ENCODE measurements around the gene PCDH9. TPM values are rescaled to one million over a fixed set of nuclear protein-coding genes. Genes with fewer than 3 reads are reported as not detected.
A peak's percentile ranks its signal among the peaks of the same experiment; 100 is the strongest.
"Not testable (repeated sequence)": the region's sequence is repeated elsewhere in the genome, so short reads cannot be mapped to it uniquely, and the experiment has no call there.

Gene PCDH9
- total RNA-seq, 1 experiment from 2014 or later, result 0.03 TPM

DNA sequence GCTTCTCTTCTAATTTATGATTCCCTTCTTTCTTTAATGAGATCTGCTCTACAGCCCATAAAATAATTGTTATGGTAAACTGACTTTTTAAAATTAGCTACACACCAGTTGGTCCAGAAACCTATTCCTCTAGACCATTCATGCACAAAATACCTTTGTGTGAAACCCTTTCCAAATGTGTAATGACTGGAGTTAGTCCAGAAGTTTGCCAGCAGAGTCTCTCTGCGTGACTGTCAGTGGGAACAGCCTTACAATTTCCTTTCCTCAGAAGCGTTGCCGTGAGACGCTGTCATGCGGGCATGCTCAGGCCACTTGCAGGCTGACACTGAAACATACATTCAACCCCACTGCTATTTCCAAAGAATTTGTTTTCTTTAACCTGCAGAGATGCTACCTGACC lies 965.2 kb downstream of the PCDH9 start:
- in situ Hi-C loops (cut with HindIII; ENCODE audit: low pct_unique_long_range_greater_than_20kb, low sequenced_read_pairs), result no loop called here
- DNase-seq (ENCODE audit: low read depth), result peak; percentile 46

DNA sequence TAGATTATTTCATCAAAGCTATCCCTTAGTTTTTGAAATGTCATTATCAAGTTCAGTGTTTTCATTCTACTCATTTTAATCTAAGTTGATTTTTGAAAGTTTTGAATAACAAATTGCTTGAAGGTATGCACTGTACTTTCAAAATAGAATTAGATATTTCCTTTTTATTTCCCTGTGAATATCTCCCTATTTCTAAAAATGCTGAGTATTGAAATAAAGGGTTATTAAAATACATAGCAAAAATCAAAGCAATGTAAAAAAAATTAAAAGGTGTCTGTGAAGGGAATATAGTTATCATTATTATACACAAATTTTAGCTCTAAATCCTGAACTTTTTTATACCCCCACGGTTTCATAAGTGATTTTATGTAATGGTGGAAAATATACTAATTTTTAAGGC lies 967.8 kb downstream of the PCDH9 start:
- in situ Hi-C loops (cut with HindIII; ENCODE audit: low pct_unique_long_range_greater_than_20kb, low sequenced_read_pairs), result no loop called here

DNA sequence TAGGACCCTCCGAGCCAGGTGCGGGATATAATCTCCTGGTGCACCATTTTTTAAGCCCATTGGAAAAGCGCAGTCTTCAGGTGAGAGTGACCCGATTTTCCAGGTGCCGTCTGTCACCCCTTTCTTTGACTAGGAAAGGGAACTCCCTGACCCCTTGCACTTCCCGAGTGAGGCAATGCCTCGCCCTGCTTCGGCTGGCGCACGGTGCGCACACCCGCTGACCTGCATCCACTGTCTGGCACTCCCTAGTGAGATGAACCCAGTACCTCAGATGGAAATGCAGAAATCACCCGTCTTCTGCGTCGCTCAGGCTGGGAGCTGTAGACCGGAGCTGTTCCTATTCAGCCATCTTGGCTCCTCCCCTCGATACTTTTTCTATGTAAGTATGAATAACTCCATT lies 970.7 kb downstream of the PCDH9 start:
- DNase-seq (ENCODE audit: low read depth); in situ Hi-C loops (cut with HindIII; ENCODE audit: low pct_unique_long_range_greater_than_20kb, low sequenced_read_pairs): not testable (repeated sequence)

More for the DNA sequence above, 967.8 kb downstream of the PCDH9 start:
- no peak for DNase-seq (ENCODE audit: low read depth)
